GM12878 (cell line): Measurements from ENCODE around the gene CNPPD1.

ENCODE experiments used
- CHD4 ChIP-seq: fragments of 200-600 bp; sonication (generic); IDR thresholded peaks from 2 replicates; pipeline ENCODE4 v1.6.1; 2016; ENCODE audit warnings: mild to moderate bottlenecking
- ETV6 ChIP-seq, 2 experiments: fragments of 450-650 bp in 1 of 2; IDR thresholded peaks in 1 of 2; conservative IDR thresholded peaks in 1 of 2; 2 replicates each; pipeline ENCODE4 v1.6.1; 2014; ENCODE audit warnings: antibody characterized with exemption in 1 of 2, borderline replicate concordance in 1 of 2, low read depth in 1 of 2, mild to moderate bottlenecking in 1 of 2, moderate library complexity in 1 of 2
- EZH2 ChIP-seq: IDR thresholded peaks from 2 replicates; pipeline ENCODE4 v1.6.1; 2012; ENCODE audit warnings: low read depth, mild to moderate bottlenecking, control low read depth, inconsistent platforms, low read length, borderline replicate concordance; ENCODE audit not compliant: control insufficient read depth
- HDAC2 ChIP-seq: fragments of 200-600 bp; sonication (generic); IDR thresholded peaks from 2 replicates; pipeline ENCODE4 v1.6.1; 2017
- HDGF ChIP-seq: fragments of 450-650 bp; IDR thresholded peaks from 2 replicates; pipeline ENCODE4 v1.6.1; 2016; ENCODE audit warnings: antibody characterized with exemption
- IRF3 ChIP-seq: fragments of 450-650 bp; IDR thresholded peaks from 2 replicates; pipeline ENCODE4 v1.6.1; 2014; ENCODE audit warnings: mild to moderate bottlenecking
- JUND ChIP-seq: IDR thresholded peaks from 2 replicates; pipeline ENCODE4 v1.6.1; 2012; ENCODE audit warnings: low read depth, mild to moderate bottlenecking, low read length, improper control_type of control experiment, moderate library complexity
- NKRF ChIP-seq: fragments of 450-650 bp; conservative IDR thresholded peaks from 2 replicates; pipeline ENCODE4 v1.6.1; 2017; ENCODE audit warnings: mild to moderate bottlenecking, moderate library complexity
- NR2C2 ChIP-seq: IDR thresholded peaks from 2 replicates; pipeline ENCODE4 v1.6.1; 2011; ENCODE audit warnings: borderline replicate concordance, low read depth; ENCODE audit not compliant: control insufficient read depth, insufficient read length
- RCOR1 ChIP-seq: conservative IDR thresholded peaks from 2 replicates; pipeline ENCODE4 v1.6.1; 2012; ENCODE audit warnings: low read depth, low read length, improper control_type of control experiment
- STAT3 ChIP-seq: IDR thresholded peaks from 2 replicates; pipeline ENCODE4 v1.6.1; 2011; ENCODE audit warnings: low read depth, low read length, improper control_type of control experiment
- USF2 ChIP-seq: IDR thresholded peaks from 2 replicates; pipeline ENCODE4 v1.6.1; 2011; ENCODE audit warnings: low read depth, low read length, improper control_type of control experiment, borderline replicate concordance

- TF ChIP-seq NR2C2 (no peak), HDAC2 (no peak), JUND (no peak), RCOR1 (no peak), NKRF (no peak), CHD4 (no peak), EZH2 (no peak), ETV6 (conservative IDR thresholded peaks at IDR 0.05 in 1 of 2, IDR thresholded peaks at IDR 0.05 in 1 of 2; ENCODE audit: borderline replicate concordance in 1 of 2, low read depth in 1 of 2) (no peak), IRF3 (no peak), USF2 (no peak), HDGF (no peak), STAT3 (no peak)
Observed at GRCh38 chr2:219199470-219200211, 22.9 kb upstream of the CNPPD1 start.
